Hepatocyte (in vitro differentiated cells): ENCODE data around the gene WIF1.

Experiments used
- EZH2phosphoT487 ChIP-seq: fragments of 200-600 bp; sonication (generic); IDR thresholded peaks from one replicate; pipeline ENCODE4 v1.6.1; 2018; ENCODE audit warnings: antibody characterized with exemption, mild to moderate bottlenecking, low read depth, moderate library complexity; ENCODE audit not compliant: unreplicated experiment, severe bottlenecking
- TF ChIP-seq, protein P1 (sequence below): fragments of 200-600 bp; sonication (generic); IDR thresholded peaks from 2 replicates; pipeline ENCODE4 v1.5.1; 2016; ENCODE audit warnings: antibody characterized with exemption, mild to moderate bottlenecking; ENCODE audit not compliant: poor library complexity

GRCh38 chr12:65045269-65045668 is 75.8 kb downstream of the WIF1 start:
- TF ChIP-seq, protein P1, sequence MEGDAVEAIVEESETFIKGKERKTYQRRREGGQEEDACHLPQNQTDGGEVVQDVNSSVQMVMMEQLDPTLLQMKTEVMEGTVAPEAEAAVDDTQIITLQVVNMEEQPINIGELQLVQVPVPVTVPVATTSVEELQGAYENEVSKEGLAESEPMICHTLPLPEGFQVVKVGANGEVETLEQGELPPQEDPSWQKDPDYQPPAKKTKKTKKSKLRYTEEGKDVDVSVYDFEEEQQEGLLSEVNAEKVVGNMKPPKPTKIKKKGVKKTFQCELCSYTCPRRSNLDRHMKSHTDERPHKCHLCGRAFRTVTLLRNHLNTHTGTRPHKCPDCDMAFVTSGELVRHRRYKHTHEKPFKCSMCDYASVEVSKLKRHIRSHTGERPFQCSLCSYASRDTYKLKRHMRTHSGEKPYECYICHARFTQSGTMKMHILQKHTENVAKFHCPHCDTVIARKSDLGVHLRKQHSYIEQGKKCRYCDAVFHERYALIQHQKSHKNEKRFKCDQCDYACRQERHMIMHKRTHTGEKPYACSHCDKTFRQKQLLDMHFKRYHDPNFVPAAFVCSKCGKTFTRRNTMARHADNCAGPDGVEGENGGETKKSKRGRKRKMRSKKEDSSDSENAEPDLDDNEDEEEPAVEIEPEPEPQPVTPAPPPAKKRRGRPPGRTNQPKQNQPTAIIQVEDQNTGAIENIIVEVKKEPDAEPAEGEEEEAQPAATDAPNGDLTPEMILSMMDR: no peak
- no peak for TF ChIP-seq EZH2phosphoT487
